Fibroblast of villous mesenchyme (primary cell): ENCODE data around the gene PDE4D. TPM values are rescaled to one million over a fixed set of nuclear protein-coding genes. Genes with fewer than 3 reads are reported as not detected.

Experiments used
- DNase-seq: peaks from one replicate; pipeline ENCODE4 v3.0.0-alpha.2; 2010; ENCODE audit warnings: low read depth
- H3K4me3 ChIP-seq: 2 replicates; pipeline ENCODE4 v1.5.1; 2011; ENCODE audit warnings: low read depth, mild to moderate bottlenecking, low read length
- total RNA-seq: library from RNA; depleted of rRNA; stranded (reverse); fragments of >200 nt; gene quantifications from 2 replicates; pipeline ENCODE4 v1.2.3, GENCODE V29; 2012
- TF ChIP-seq, protein P1 (sequence below): IDR thresholded peaks from 2 replicates; pipeline ENCODE4 v1.5.1; 2012; ENCODE audit warnings: low read depth, mild to moderate bottlenecking, low read length; ENCODE audit not compliant: insufficient read depth

PDE4D gene
- total RNA-seq, 1 donor, result 6.0 TPM

DNA sequence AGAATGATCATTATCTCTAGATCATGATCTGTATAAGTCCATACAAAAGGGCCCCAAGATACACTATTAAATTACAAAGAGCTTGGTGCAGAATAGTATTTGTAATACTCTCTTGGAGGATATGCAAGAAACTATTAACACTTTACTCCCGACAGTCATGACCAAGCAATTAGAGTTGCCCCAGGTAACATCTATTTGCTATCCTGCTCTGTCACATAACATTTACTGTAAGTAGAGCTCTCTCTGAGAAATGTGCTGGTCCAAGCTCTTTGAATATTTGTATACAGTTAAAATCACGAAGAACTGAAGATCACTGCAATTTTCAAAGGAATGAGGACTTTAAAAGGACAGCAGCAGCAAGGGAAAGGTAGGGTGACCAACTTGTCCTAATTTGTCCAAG is 757.0 kb downstream of the PDE4D start:
- DNase-seq, result no peak
- H3K4me3 ChIP-seq, result no peak overlapping the region
- TF ChIP-seq, protein P1, sequence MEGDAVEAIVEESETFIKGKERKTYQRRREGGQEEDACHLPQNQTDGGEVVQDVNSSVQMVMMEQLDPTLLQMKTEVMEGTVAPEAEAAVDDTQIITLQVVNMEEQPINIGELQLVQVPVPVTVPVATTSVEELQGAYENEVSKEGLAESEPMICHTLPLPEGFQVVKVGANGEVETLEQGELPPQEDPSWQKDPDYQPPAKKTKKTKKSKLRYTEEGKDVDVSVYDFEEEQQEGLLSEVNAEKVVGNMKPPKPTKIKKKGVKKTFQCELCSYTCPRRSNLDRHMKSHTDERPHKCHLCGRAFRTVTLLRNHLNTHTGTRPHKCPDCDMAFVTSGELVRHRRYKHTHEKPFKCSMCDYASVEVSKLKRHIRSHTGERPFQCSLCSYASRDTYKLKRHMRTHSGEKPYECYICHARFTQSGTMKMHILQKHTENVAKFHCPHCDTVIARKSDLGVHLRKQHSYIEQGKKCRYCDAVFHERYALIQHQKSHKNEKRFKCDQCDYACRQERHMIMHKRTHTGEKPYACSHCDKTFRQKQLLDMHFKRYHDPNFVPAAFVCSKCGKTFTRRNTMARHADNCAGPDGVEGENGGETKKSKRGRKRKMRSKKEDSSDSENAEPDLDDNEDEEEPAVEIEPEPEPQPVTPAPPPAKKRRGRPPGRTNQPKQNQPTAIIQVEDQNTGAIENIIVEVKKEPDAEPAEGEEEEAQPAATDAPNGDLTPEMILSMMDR, result no peak

DNA sequence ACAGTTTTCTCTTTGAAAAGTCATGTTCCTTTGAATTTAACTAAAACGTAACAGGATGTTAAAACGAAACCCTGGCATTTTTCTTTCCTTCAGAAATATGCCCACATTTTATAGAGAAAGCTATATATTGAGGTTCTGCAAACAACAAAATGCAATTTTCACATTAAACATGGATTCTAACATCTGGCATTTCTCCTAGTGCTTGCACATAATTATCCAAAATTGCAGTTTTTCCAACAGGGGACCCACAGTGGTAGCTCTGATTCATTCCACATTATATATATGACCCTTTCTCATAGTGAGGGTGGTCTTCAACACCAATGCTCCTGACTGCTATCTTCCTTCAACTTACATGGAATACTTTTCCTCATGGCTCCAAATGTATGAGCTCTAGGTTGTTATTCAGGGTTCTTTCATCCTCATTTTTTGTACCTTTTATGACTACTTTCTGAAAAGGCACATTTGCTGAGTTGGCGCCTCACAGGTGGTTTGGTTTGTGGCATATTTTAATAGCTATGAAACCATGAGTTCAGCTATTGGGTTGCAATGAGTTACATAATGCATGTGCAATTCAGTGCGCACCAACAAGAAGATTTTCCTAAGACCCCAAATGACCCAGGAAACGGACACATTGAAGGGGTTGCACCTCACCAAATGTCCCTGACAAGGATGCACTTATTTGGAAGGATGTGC is 758.9 kb downstream of the PDE4D start:
- no peak overlapping the region for H3K4me3 ChIP-seq
- TF ChIP-seq, protein P1, result no peak
- no peak for DNase-seq

DNA sequence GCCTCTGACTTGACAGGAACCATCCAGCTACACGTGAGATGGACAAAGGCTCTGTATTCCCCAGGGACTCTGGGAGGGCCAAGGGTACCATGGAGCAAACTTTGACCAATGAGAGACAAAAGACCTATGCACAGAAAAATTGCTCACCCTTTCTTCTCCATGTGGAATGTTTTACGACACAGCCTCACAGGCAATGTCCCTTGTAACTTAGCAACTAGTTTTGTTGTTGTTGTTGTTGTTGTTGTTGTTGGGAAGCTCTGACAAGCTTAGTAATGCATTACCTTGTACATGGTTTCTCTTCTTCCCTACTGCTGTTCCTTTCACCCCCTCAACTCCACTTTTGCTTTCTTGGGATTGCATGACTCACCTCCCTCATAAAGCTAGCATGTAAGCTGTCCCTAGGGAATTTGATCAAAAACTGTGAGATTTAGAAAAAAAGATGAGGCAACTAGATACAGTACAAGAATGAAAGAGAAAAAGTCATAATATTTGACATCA is 759.7 kb downstream of the PDE4D start:
- no peak overlapping the region for H3K4me3 ChIP-seq
- peak; percentile 93 for DNase-seq
- TF ChIP-seq, protein P1, result no peak

DNA sequence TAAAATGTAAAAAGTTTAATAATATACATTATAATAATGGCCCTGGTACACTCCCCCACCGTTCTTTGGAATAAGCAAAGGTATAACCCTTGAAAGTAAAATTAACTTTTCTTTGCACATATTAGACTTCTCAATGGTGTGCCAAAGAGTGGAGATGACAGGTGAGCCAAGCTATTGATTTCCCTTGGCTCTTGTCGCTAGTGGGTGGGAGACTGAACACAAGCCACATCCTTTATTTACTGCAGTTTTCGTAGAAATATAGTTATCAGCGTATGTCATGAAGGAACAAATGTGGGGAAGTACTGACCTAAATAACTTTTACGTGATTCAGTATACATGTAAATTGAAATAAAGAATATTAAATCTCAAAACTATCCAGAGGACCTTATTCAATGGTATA is 761.4 kb downstream of the PDE4D start:
- TF ChIP-seq, protein P1, result no peak
- no peak overlapping the region for H3K4me3 ChIP-seq
- DNase-seq, result no peak

DNA sequence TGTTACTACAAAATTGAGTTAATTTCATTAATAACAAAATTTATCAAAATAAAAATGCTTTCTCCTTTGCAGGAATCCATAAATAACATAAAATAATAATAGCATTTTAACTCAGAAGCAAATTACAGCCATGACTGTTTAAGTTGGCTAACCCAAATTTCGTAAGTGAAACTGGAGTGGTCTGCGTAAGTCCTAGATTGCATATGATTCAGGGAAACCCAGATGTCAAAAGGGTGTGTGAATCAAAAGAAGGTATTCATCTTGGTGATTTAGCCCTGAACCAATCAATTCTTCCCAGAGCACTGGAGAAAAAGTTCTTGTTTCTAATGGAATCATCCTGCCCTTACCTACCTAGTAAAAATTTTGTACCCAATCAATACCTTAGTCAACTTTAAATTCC is 763.1 kb downstream of the PDE4D start:
- TF ChIP-seq, protein P1, result no peak
- H3K4me3 ChIP-seq, result no peak overlapping the region
- DNase-seq, result peak; percentile 62

DNA sequence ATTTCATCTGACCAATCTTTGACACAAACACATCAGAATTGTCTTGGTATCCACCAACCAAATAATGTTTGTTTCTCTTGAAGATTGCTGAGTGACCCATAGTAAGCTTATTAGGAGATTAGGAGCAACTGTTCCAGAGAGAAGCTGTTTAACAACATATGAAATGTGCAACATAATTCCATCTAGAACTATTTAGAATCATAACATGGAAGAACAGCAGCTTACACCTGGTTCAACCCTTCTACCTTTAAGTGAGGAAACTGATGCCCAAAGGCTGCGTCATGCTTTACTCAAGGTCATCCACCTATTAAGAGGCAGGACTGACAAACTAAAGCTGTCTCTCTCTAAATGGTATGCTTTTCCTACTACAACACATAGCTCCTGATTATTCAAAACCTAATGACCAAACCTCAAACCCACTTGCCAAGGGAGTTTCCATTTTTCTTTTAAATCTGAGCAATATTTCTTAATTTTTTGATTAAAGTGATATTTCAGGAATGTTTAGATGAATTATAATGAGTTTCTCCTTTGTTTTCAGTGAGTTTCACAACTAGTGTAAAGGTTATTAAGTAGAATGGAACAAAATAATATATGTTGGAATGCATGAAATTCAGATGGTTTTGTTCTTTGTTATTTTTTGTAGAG is 764.8 kb downstream of the PDE4D start:
- no peak overlapping the region for H3K4me3 ChIP-seq
- no peak for DNase-seq
- TF ChIP-seq, protein P1, result no peak
